HepG2 (cell line): ENCODE measurements around the gene SSC4D. TPM values are rescaled to one million over a fixed set of nuclear protein-coding genes. Genes with fewer than 3 reads are reported as not detected.

Experiments used
- DNMT3B ChIP-seq: conservative IDR thresholded peaks from 2 replicates; pipeline ENCODE4 v1.6.1; 2016; ENCODE audit warnings: missing biosample characterization, control low read depth
- ETV6 ChIP-seq: sonication (generic); formaldehyde crosslinking; conservative IDR thresholded peaks from 2 replicates; pipeline ENCODE4 v1.4.0; 2020; ENCODE audit warnings: missing genetic modification reagents
- GMEB2 ChIP-seq: IDR thresholded peaks from 2 replicates; pipeline ENCODE4 v1.6.1; 2016; ENCODE audit warnings: missing biosample characterization, missing genetic modification reagents, low read depth
- HNF4A ChIP-seq: sonication (generic); formaldehyde crosslinking; IDR thresholded peaks from 2 replicates; pipeline ENCODE4 v1.4.0; 2020; ENCODE audit warnings: missing genetic modification reagents
- MYC ChIP-seq: sonication (generic); formaldehyde crosslinking; IDR thresholded peaks from 2 replicates; pipeline ENCODE4 v1.9.0; 2021; ENCODE audit warnings: missing genetic modification reagents, borderline replicate concordance
- NR2F6 ChIP-seq, 2 experiments: IDR thresholded peaks; 2 replicates each; pipeline ENCODE4 v1.6.1; 2016; ENCODE audit warnings: antibody characterized with exemption in 1 of 2, mild to moderate bottlenecking in 1 of 2
- PCBP1 ChIP-seq: fragments of 200-400 bp; formaldehyde crosslinking; IDR thresholded peaks from 2 replicates; pipeline ENCODE4 v1.6.1; 2017; ENCODE audit warnings: mild to moderate bottlenecking, low read depth, low read length, borderline replicate concordance
- RORA ChIP-seq: sonication (generic); formaldehyde crosslinking; IDR thresholded peaks from 2 replicates; pipeline ENCODE4 v1.5.0; 2020; ENCODE audit warnings: mild to moderate bottlenecking, missing genetic modification reagents, moderate library complexity
- SP1 ChIP-seq, 2 experiments: fragments of 450-650 bp in 1 of 2; sonication (generic) in 1 of 2; formaldehyde crosslinking in 1 of 2; IDR thresholded peaks; 2 replicates each; pipeline versions ENCODE4 v1.4.0 to v1.6.1; 2016 to 2020; ENCODE audit warnings: missing genetic modification reagents in 1 of 2
- TBL1XR1 ChIP-seq: fragments of 150-350 bp; IDR thresholded peaks from 2 replicates; pipeline ENCODE4 v1.6.1; 2014; ENCODE audit warnings: borderline replicate concordance, low read length; ENCODE audit not compliant: partially characterized antibody
- TSC22D2 ChIP-seq: sonication (generic); formaldehyde crosslinking; IDR thresholded peaks from 2 replicates; pipeline ENCODE4 v1.5.1; 2020; ENCODE audit warnings: missing genetic modification reagents, mild to moderate bottlenecking, borderline replicate concordance
- ZFY ChIP-seq: sonication (generic); formaldehyde crosslinking; IDR thresholded peaks from 2 replicates; pipeline ENCODE4 v1.4.0; 2020; ENCODE audit warnings: missing genetic modification reagents
- ZNF260 ChIP-seq: sonication (generic); formaldehyde crosslinking; IDR thresholded peaks from 2 replicates; pipeline ENCODE4 v1.4.0; 2020; ENCODE audit warnings: missing genetic modification reagents, low read depth, mild to moderate bottlenecking, borderline replicate concordance
- ZNF720 ChIP-seq: sonication (generic); formaldehyde crosslinking; IDR thresholded peaks from 2 replicates; pipeline ENCODE4 v1.4.0; 2020; ENCODE audit warnings: missing genetic modification reagents
- ZNF773 ChIP-seq: sonication (generic); formaldehyde crosslinking; IDR thresholded peaks from 2 replicates; pipeline ENCODE4 v1.4.0; 2020; ENCODE audit warnings: missing genetic modification reagents, borderline replicate concordance
- ZNF850 ChIP-seq: sonication (generic); formaldehyde crosslinking; conservative IDR thresholded peaks from 2 replicates; pipeline ENCODE4 v1.9.0; 2021; ENCODE audit warnings: mild to moderate bottlenecking, missing genetic modification reagents
- polyA plus RNA-seq, 8 experiments: library from polyadenylated mRNA; depleted of rRNA in 3 of 8; stranded (reverse) in 7 of 8; unstranded in 1 of 8; fragments of >200 nt; fragmentation: Illumina TruSeq in 4 of 8; extraction: Trizol in 4 of 8; gene quantifications; 2 replicates each; pipeline versions ENCODE4 v1.2.1 to v1.2.3, GENCODE V29; 2011 to 2016; ENCODE audit warnings: low read depth in 4 of 8, missing spikeins in 1 of 8, mixed read lengths in 1 of 8; ENCODE audit not compliant: insufficient read depth in 1 of 8
- total RNA-seq, 5 experiments: library from RNA; depleted of rRNA; stranded (reverse); fragments of >200 nt; fragmentation: Illumina TruSeq; extraction: Trizol; gene quantifications; 2 replicates each; pipeline ENCODE4 v1.2.3, GENCODE V29; 2016; ENCODE audit warnings: low read depth in 1 of 5
- TF ChIP-seq, protein P1 (sequence below): sonication (generic); formaldehyde crosslinking; IDR thresholded peaks from 2 replicates; pipeline ENCODE4 v1.5.0; 2020; ENCODE audit warnings: mild to moderate bottlenecking, low read depth, missing genetic modification reagents, borderline replicate concordance
- TF ChIP-seq, protein P2 (sequence below): sonication (generic); formaldehyde crosslinking; IDR thresholded peaks from 2 replicates; pipeline ENCODE4 v1.9.0; 2021; ENCODE audit warnings: missing genetic modification reagents, mild to moderate bottlenecking, borderline replicate concordance
- TF ChIP-seq, protein P3 (sequence below): sonication (generic); formaldehyde crosslinking; IDR thresholded peaks from 2 replicates; pipeline ENCODE4 v1.4.0; 2020; ENCODE audit warnings: missing genetic modification reagents, borderline replicate concordance
- TF ChIP-seq, protein P4 (sequence below): sonication (generic); formaldehyde crosslinking; IDR thresholded peaks from 2 replicates; pipeline ENCODE4 v1.8.1; 2022; ENCODE audit warnings: low read depth, mild to moderate bottlenecking, missing genetic modification reagents

Gene SSC4D
- total and polyA plus RNA-seq, 2 of the 13 experiments (the other 11 are each of a cell fraction or from before 2014, with no cell fraction given) = 33.3 to 63.8 TPM

GRCh38 chr7:76393116-76394031 is 16.1 kb downstream of the SSC4D start (continued):
- no peak for TF ChIP-seq TSC22D2
- TF ChIP-seq ZFY (CRISPR knock-in tag) = peak; percentile 97
- no peak for TF ChIP-seq SP1 (IDR thresholded peaks at IDR 0.05)
- peak; percentile 75 for TF ChIP-seq SP1 (CRISPR knock-in tag; IDR thresholded peaks at IDR 0.05)
- TF ChIP-seq PCBP1 = 0 out of 2 replicates have a peak, but pooled peaks have one; percentile 29
- TF ChIP-seq, protein P1, sequence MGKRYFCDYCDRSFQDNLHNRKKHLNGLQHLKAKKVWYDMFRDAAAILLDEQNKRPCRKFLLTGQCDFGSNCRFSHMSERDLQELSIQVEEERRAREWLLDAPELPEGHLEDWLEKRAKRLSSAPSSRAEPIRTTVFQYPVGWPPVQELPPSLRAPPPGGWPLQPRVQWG (CRISPR knock-in tag) = no peak
- TF ChIP-seq HNF4A (CRISPR knock-in tag) = peak; percentile 70
- no peak for TF ChIP-seq GMEB2 (CRISPR knock-in tag)
- no peak for TF ChIP-seq DNMT3B
- TF ChIP-seq, protein P2, sequence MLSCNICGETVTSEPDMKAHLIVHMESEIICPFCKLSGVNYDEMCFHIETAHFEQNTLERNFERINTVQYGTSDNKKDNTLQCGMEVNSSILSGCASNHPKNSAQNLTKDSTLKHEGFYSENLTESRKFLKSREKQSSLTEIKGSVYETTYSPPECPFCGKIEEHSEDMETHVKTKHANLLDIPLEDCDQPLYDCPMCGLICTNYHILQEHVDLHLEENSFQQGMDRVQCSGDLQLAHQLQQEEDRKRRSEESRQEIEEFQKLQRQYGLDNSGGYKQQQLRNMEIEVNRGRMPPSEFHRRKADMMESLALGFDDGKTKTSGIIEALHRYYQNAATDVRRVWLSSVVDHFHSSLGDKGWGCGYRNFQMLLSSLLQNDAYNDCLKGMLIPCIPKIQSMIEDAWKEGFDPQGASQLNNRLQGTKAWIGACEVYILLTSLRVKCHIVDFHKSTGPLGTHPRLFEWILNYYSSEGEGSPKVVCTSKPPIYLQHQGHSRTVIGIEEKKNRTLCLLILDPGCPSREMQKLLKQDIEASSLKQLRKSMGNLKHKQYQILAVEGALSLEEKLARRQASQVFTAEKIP (CRISPR knock-in tag) = no peak
- no peak for TF ChIP-seq TBL1XR1
- TF ChIP-seq, protein P3, sequence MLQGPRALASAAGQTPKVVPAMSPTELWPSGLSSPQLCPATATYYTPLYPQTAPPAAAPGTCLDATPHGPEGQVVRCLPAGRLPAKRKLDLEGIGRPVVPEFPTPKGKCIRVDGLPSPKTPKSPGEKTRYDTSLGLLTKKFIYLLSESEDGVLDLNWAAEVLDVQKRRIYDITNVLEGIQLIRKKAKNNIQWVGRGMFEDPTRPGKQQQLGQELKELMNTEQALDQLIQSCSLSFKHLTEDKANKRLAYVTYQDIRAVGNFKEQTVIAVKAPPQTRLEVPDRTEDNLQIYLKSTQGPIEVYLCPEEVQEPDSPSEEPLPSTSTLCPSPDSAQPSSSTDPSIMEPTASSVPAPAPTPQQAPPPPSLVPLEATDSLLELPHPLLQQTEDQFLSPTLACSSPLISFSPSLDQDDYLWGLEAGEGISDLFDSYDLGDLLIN = peak; percentile 87; the same call in 1 of the 2 replicates
- no peak for TF ChIP-seq RORA (CRISPR knock-in tag)
- TF ChIP-seq ZNF773 = no peak; the same call in 1 of the 2 replicates
- TF ChIP-seq ZNF850 (CRISPR knock-in tag) = no peak
- no peak for TF ChIP-seq ZNF260 (CRISPR knock-in tag)
- TF ChIP-seq ETV6 = 0 out of 2 replicates have a peak, but pooled peaks have one; percentile 19
- TF ChIP-seq, protein P4, sequence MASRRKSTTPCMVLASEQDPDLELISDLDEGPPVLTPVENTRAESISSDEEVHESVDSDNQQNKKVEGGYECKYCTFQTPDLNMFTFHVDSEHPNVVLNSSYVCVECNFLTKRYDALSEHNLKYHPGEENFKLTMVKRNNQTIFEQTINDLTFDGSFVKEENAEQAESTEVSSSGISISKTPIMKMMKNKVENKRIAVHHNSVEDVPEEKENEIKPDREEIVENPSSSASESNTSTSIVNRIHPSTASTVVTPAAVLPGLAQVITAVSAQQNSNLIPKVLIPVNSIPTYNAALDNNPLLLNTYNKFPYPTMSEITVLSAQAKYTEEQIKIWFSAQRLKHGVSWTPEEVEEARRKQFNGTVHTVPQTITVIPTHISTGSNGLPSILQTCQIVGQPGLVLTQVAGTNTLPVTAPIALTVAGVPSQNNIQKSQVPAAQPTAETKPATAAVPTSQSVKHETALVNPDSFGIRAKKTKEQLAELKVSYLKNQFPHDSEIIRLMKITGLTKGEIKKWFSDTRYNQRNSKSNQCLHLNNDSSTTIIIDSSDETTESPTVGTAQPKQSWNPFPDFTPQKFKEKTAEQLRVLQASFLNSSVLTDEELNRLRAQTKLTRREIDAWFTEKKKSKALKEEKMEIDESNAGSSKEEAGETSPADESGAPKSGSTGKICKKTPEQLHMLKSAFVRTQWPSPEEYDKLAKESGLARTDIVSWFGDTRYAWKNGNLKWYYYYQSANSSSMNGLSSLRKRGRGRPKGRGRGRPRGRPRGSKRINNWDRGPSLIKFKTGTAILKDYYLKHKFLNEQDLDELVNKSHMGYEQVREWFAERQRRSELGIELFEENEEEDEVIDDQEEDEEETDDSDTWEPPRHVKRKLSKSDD (CRISPR knock-in tag) = no peak
- peak; percentile 97 for TF ChIP-seq MYC (CRISPR knock-in tag)
- no peak for TF ChIP-seq ZNF720 (CRISPR knock-in tag)
- TF ChIP-seq NR2F6 (IDR thresholded peaks at IDR 0.05) = no peak
- peak; percentile 80; the same call in 1 of the 2 replicates for TF ChIP-seq NR2F6 (CRISPR knock-in tag; IDR thresholded peaks at IDR 0.05)
